ENCODE results near the gene SPTSSB.

SPTSSB gene

DNA sequence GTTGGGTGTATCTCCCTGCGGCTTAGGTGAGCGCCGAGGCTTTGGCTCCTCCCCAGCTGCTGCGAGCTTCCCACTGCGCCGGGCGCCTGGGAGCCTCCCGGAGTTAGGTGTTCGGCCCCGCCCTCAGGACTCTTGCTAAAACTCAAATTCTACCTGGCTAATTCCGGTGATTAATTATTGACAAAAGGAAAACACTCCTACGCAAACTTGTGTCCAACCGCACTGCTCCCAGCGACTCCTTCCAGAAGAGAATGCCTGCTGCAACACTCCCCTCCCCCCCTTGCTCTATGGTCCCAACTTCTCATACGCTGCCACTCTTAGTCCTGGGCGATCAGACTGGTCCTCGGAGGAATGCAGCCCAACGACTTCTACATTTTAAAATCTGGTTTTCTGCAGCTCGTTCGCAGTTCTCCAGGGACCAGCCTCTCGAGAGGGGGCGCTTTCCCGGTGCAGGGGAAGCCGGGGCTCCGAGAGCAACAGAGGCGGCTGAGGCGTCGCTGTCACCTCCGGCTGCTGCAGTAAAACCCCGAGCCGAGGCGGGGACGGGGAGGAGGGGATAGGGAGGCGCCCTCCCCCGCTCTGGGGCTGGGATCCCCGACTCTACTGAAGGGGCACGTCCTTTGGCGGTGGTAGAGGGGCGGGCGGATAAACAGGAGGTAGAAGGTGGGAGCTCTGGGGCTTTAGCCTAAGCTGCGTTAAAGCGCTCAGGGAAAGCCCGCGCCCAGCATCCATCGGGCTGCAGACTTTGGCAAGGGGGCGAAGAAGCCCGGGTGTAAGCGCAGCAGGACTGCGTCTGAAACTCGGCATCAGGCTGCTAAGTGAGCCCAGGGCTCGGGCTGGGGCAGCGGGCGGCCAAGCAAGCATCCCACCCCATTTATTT is at the start of gene SPTSSB:
TSS of gene SPTSSB (minus strand) at position 77 of the 880 bp plus-strand sequence. CDS start 25,194 bp downstream, outside the sequence.
- Histone ChIP-seq H3K4me3 (ENCODE audit: low read depth, low read length) (peak within 1 kb of the TSS; percentile 61), H3K9me3 (ENCODE audit: control insufficient read depth, insufficient read depth, low read length) (no peaks in the 10 kb centered on the region), H3K36me3 (ENCODE audit: control insufficient read depth, insufficient read depth, low read length) (no peaks in the 10 kb centered on the region), H3K9ac (ENCODE audit: low read depth, low read length) (peak within 1 kb of the TSS; percentile 58), H3K27me3 (ENCODE audit: control insufficient read depth, insufficient read depth, low read length) (peaks cover 15% of the 10 kb centered on the region), H3K4me1 (ENCODE audit: control insufficient read depth, insufficient read depth, low read length) (no peaks in the 10 kb centered on the region)

DNA sequence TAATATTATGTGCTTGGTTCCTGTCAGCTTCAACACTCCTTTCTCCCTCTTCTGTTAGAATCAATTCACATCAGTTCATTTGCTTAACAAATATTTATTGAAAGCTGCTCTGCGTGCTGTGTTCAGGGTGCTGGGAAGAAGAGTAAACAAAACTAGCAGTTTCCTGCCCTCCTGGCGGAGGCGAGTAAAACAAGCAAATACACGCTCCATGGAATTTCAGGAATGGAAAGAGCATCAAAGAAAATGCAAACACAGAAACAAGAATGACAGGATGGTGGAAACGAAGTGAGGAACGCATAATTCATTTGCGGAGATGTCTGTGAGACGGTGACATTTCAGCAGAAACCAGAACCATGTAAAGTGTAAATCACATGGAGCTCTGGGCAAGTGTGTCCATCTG is 49.4 kb upstream of the SPTSSB start:
- no peaks in the 10 kb centered on the region for H3K27me3 ChIP-seq (ENCODE audit: control insufficient read depth, insufficient read depth, low read length)
- peak overlapping the region; percentile 28 for H3K4me3 ChIP-seq (ENCODE audit: low read depth, low read length)
- no peak overlapping the region for H3K9ac ChIP-seq (ENCODE audit: low read depth, low read length)
- H3K9me3 ChIP-seq (ENCODE audit: control insufficient read depth, insufficient read depth, low read length) = no peaks in the 10 kb centered on the region
- peaks cover 19% of the 10 kb centered on the region for H3K4me1 ChIP-seq (ENCODE audit: control insufficient read depth, insufficient read depth, low read length)
- no peaks in the 10 kb centered on the region for H3K36me3 ChIP-seq (ENCODE audit: control insufficient read depth, insufficient read depth, low read length)

DNA sequence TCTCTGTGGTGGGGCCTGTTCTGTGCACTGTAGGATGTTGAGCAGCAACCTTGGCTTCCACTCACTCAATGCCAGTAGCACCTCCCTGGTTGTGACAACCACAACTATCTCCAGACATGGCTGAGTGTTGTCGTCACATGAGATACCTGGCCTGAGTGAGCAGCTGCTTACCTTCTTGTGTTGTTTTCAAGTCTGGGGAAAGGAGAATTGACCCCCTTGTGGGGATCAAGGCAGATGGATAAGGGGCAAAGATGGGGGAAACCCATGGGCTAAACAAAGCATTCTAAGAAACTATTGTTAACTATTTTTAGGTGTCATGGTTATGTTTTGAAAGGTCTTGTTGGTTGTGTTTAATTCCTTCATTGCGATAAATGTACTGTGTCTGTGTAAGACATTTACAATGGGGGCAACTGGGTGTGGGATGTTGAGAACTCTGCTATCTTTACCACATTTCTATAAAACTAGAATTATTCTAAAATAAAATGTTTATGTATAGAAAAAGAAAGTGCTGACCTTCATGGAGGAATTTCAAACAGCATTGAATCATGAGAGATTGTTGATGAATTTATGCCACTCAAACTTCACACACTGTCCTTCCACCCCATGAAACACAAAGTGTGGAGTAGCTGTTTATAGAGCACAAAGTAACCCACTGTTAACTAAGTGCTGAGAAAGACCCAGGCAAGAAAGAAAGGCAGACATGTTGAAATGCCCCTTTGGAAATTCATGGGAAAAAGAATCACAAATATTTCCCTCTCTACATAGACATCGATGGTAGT is 48.4 kb upstream of the SPTSSB start:
- Histone ChIP-seq H3K4me1 (ENCODE audit: control insufficient read depth, insufficient read depth, low read length) (peaks cover 19% of the 10 kb centered on the region), H3K9me3 (ENCODE audit: control insufficient read depth, insufficient read depth, low read length) (no peaks in the 10 kb centered on the region), H3K36me3 (ENCODE audit: control insufficient read depth, insufficient read depth, low read length) (no peaks in the 10 kb centered on the region), H3K4me3 (ENCODE audit: low read depth, low read length) (no peak overlapping the region), H3K27me3 (ENCODE audit: control insufficient read depth, insufficient read depth, low read length) (no peaks in the 10 kb centered on the region), H3K9ac (ENCODE audit: low read depth, low read length) (no peak overlapping the region)

DNA sequence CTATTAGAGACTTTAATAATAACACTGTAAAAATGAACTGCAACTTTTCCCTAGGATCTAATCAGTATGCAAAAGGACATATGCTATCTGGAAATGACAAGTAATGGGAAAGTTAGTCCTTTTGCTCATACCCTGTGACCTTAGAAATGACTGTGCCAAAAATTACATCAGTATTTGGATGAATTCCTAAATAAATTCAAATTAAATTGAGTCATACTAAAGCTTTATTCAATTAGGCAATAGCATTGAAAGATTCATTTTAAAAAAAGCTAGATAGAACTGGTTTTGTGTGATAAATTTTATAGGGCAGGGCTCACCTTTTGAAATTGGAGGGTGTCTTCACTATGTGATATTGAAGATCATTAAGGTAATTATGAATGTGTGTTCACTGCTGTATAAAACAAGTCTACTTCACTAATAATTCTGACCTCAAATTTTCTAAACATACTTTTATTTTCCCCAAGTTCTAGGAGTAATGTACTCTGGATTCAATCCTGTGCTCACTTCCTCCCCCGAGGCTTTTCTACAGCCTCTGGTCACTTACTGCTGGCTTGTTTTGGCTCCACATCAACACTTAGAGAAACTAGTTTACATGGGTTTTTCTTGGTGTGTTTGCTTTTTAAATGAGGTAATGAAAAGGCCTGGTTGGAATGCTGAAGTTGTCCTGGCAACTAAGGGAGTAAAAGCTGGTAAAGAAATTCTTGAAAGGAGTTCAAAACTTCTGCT is 44.4 kb upstream of the SPTSSB start:
- no peaks in the 10 kb centered on the region for H3K27me3 ChIP-seq (ENCODE audit: control insufficient read depth, insufficient read depth, low read length)
- no peak overlapping the region for H3K9ac ChIP-seq (ENCODE audit: low read depth, low read length)
- H3K9me3 ChIP-seq (ENCODE audit: control insufficient read depth, insufficient read depth, low read length) = no peaks in the 10 kb centered on the region
- H3K4me1 ChIP-seq (ENCODE audit: control insufficient read depth, insufficient read depth, low read length) = peaks cover 7% of the 10 kb centered on the region
- no peak overlapping the region for H3K4me3 ChIP-seq (ENCODE audit: low read depth, low read length)
- no peaks in the 10 kb centered on the region for H3K36me3 ChIP-seq (ENCODE audit: control insufficient read depth, insufficient read depth, low read length)

DNA sequence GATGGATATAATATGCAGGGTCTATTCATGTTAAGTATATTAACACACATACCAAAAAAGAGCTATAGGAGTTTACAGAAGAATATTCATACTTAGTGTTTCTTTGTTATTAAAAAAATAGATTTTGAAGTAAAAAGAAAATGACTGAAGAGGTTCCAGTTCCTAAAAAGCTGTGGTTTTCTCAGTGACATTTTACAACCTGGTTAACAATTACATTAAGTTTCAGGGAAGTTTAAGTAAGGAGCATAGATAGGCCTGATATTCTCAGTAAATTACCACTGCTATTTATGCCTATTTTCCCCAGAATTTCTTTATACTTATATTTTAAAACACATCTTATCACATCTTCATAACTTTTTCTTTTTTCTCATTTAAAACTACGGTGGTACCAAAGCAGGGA is 43.6 kb upstream of the SPTSSB start:
- no peaks in the 10 kb centered on the region for H3K27me3 ChIP-seq (ENCODE audit: control insufficient read depth, insufficient read depth, low read length)
- peaks cover under 1% of the 10 kb centered on the region for H3K4me1 ChIP-seq (ENCODE audit: control insufficient read depth, insufficient read depth, low read length)
- H3K4me3 ChIP-seq (ENCODE audit: low read depth, low read length) = no peak overlapping the region
- H3K9ac ChIP-seq (ENCODE audit: low read depth, low read length) = no peak overlapping the region
- H3K9me3 ChIP-seq (ENCODE audit: control insufficient read depth, insufficient read depth, low read length) = no peaks in the 10 kb centered on the region
- H3K36me3 ChIP-seq (ENCODE audit: control insufficient read depth, insufficient read depth, low read length) = no peaks in the 10 kb centered on the region

DNA sequence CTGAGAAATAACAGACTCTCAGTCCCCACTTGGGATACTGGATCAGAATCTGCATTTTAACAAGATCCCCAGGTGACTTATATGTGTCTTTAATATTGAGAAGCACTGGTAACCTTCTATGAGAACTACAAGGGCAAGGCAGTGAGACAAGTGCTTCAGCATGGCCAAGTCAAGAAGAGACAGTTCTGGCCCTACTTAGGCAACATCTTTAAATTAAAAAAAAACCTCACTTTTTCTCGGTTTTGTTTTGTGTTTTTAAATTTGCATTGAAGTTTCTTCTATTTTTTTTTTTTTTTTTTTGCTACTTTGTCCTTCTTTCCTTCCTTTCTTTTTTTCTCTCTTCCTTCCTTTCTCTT is 42.5 kb upstream of the SPTSSB start:
- Histone ChIP-seq H3K9me3 (ENCODE audit: control insufficient read depth, insufficient read depth, low read length) (no peaks in the 10 kb centered on the region), H3K4me1 (ENCODE audit: control insufficient read depth, insufficient read depth, low read length) (no peaks in the 10 kb centered on the region), H3K36me3 (ENCODE audit: control insufficient read depth, insufficient read depth, low read length) (no peaks in the 10 kb centered on the region), H3K4me3 (ENCODE audit: low read depth, low read length) (no peak overlapping the region), H3K27me3 (ENCODE audit: control insufficient read depth, insufficient read depth, low read length) (no peaks in the 10 kb centered on the region), H3K9ac (ENCODE audit: low read depth, low read length) (no peak overlapping the region)

DNA sequence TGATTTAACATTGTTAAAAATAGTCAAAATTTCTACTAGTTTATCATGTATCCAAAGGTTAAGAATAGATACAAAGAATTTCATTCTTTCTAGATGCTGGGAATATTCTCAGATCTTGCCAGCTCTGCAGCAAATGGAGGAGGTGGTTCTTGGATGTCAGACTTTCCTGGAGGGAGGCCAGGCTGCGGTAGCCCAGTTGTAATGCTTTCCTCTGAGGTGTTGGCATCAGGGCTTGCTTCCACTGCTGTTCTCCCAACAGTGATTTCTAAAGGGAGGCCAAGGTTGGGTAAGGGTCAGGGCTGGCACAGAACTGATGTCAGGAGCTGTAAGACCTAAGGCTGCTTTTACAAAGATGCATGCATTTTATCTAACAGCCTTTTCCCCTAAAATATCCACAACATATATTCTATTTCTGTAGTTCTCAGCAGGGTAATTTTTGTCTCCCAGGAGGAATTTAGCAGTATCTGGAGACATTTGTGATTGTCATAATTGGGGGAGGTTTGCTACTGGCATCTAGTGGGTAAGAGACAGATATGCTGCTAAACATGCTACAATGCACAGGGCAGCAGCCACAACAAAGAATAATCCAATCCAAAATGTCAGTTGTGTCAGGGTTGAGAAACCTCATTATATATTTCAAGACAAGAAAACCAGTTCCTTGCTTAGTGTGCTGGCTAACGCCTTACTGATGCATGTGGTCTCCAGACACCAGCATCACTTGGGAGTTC is 42.0 kb upstream of the SPTSSB start:
- Histone ChIP-seq H3K36me3 (ENCODE audit: control insufficient read depth, insufficient read depth, low read length) (no peaks in the 10 kb centered on the region), H3K9me3 (ENCODE audit: control insufficient read depth, insufficient read depth, low read length) (no peaks in the 10 kb centered on the region), H3K4me3 (ENCODE audit: low read depth, low read length) (no peak overlapping the region), H3K9ac (ENCODE audit: low read depth, low read length) (no peak overlapping the region), H3K4me1 (ENCODE audit: control insufficient read depth, insufficient read depth, low read length) (no peaks in the 10 kb centered on the region), H3K27me3 (ENCODE audit: control insufficient read depth, insufficient read depth, low read length) (no peaks in the 10 kb centered on the region)

DNA sequence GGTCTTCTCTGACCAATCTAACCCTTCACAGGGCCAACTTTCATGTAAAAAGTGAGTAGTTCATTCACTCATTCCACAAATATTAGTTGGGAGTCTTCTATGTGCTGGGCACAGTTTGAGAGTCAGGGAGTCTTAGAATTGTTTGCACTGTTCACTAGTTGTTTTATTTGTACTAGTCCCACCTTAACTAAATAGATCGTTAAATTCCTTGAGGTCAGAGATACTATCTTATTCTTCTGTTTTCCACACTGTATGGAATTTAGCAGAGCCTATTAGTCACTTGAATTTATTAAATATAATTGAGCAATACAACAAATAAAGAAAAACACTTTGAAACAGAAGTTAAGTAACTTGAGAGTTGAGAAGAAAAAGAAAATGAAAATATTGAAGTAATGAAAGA is 40.8 kb upstream of the SPTSSB start:
- Histone ChIP-seq H3K9me3 (ENCODE audit: control insufficient read depth, insufficient read depth, low read length) (no peaks in the 10 kb centered on the region), H3K4me3 (ENCODE audit: low read depth, low read length) (no peak overlapping the region), H3K9ac (ENCODE audit: low read depth, low read length) (no peak overlapping the region), H3K36me3 (ENCODE audit: control insufficient read depth, insufficient read depth, low read length) (no peaks in the 10 kb centered on the region), H3K27me3 (ENCODE audit: control insufficient read depth, insufficient read depth, low read length) (no peaks in the 10 kb centered on the region), H3K4me1 (ENCODE audit: control insufficient read depth, insufficient read depth, low read length) (no peaks in the 10 kb centered on the region)

GRCh38 chr3:161409858-161410257 is 38.5 kb upstream of the SPTSSB start:
- Histone ChIP-seq H3K9me3 (ENCODE audit: control insufficient read depth, insufficient read depth, low read length) (no peaks in the 10 kb centered on the region), H3K27me3 (ENCODE audit: control insufficient read depth, insufficient read depth, low read length) (no peaks in the 10 kb centered on the region), H3K9ac (ENCODE audit: low read depth, low read length) (no peak overlapping the region), H3K36me3 (ENCODE audit: control insufficient read depth, insufficient read depth, low read length) (no peaks in the 10 kb centered on the region), H3K4me1 (ENCODE audit: control insufficient read depth, insufficient read depth, low read length) (no peaks in the 10 kb centered on the region), H3K4me3 (ENCODE audit: low read depth, low read length) (no peak overlapping the region)

DNA sequence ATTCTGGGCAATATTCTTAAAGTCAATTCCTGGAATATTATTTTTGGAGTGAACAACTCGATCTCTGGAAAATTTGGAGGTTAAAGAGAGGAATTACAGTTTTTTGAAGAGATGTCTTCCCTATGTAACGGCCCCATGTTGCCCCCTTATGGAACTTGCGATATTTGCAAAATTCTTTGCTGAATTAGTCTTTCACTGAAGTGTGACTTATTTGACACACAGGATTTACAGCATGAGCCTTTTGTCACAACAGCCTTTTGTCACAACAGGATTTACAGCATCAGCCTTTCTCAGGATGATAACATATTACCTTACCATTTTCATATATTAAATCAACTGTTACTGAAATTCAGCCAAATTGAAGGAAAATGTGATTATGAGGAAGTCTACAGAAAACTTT is 37.8 kb upstream of the SPTSSB start:
- no peaks in the 10 kb centered on the region for H3K27me3 ChIP-seq (ENCODE audit: control insufficient read depth, insufficient read depth, low read length)
- no peak overlapping the region for H3K9ac ChIP-seq (ENCODE audit: low read depth, low read length)
- no peaks in the 10 kb centered on the region for H3K4me1 ChIP-seq (ENCODE audit: control insufficient read depth, insufficient read depth, low read length)
- no peaks in the 10 kb centered on the region for H3K9me3 ChIP-seq (ENCODE audit: control insufficient read depth, insufficient read depth, low read length)
- H3K36me3 ChIP-seq (ENCODE audit: control insufficient read depth, insufficient read depth, low read length) = no peaks in the 10 kb centered on the region
- H3K4me3 ChIP-seq (ENCODE audit: low read depth, low read length) = no peak overlapping the region
